ENCODE data around the gene GALP.

- TF ChIP-seq GATA3 (IDR thresholded peaks at IDR 0.05; ENCODE audit: low read depth, low read length) (no peak), GATA2 (IDR thresholded peaks at IDR 0.05; ENCODE audit: low read depth, low read length) (no peak)
Observed at GRCh38 chr19:56152644-56153043, 23.2 kb upstream of the GALP start.
